ENCODE measurements around the gene FERMT2.

Gene FERMT2

DNA sequence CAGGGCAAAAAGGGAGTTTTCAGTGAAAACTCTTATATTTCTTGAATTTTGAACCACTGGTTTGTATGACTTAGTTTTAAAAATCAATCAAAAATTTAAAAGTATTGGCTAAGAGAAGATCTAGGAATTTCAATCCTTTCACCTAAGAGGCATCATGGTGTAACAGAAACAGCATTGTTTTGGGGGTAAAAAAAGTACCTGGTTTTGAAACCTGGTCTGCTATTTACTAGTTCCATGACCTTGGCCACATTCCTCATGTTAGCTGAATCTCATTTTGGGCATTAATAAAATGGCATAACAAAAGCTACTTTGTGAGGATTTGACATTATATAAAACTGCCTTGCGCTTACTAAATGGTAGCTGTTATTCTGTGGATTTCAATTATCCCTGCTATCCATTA is 142.7 kb downstream of the FERMT2 start:
- no peak for DNase-seq

All from COR-L47 (cell line).